DOHH2 (cell line): ENCODE measurements around the gene SVIL.
"Not testable (repeated sequence)": the region's sequence is repeated elsewhere in the genome, so short reads cannot be mapped to it uniquely, and the experiment has no call there.

Experiments
- H3F3A ChIP-seq: fragments of 200-600 bp; sonication (generic), shearing (Covaris generic); 2 replicates; pipeline ENCODE4 v1.6.0; 2016; ENCODE audit warnings: antibody characterized with exemption, mild to moderate bottlenecking; ENCODE audit not compliant: control insufficient read depth, insufficient read depth
- H3K27ac ChIP-seq: fragments of 200-600 bp; sonication (generic); 2 replicates; pipeline ENCODE4 v1.5.1; 2014; ENCODE audit warnings: low read depth, mild to moderate bottlenecking, low read length, moderate library complexity
- H3K27me3 ChIP-seq: fragments of 200-600 bp; sonication (generic); 2 replicates; pipeline ENCODE4 v1.6.1; 2014; ENCODE audit warnings: mild to moderate bottlenecking, low read length, mixed read lengths; ENCODE audit not compliant: control insufficient read depth
- H3K36me3 ChIP-seq: fragments of 200-600 bp; sonication (generic); 2 replicates; pipeline ENCODE4 v1.6.1; 2014; ENCODE audit warnings: mild to moderate bottlenecking, low read length, moderate library complexity, mixed read lengths; ENCODE audit not compliant: control insufficient read depth
- H3K4me1 ChIP-seq: fragments of 200-600 bp; sonication (generic); 2 replicates; pipeline ENCODE4 v1.6.1; 2014; ENCODE audit warnings: mild to moderate bottlenecking, low read length, mixed read lengths; ENCODE audit not compliant: control insufficient read depth
- H3K4me2 ChIP-seq: fragments of 200-600 bp; sonication (generic); 2 replicates; pipeline ENCODE4 v1.6.0; 2014; ENCODE audit warnings: mild to moderate bottlenecking, low read length, moderate library complexity
- H3K4me3 ChIP-seq: fragments of 200-600 bp; sonication (generic); 2 replicates; pipeline ENCODE4 v1.5.1; 2014; ENCODE audit warnings: mild to moderate bottlenecking, low read length, mixed read lengths
- H3K79me2 ChIP-seq: fragments of 200-600 bp; sonication (generic); 2 replicates; pipeline ENCODE4 v1.6.1; 2014; ENCODE audit warnings: mild to moderate bottlenecking, low read length, mixed read lengths; ENCODE audit not compliant: control insufficient read depth
- H3K9me2 ChIP-seq: fragments of 200-600 bp; sonication (generic); replicated peaks from 2 replicates; pipeline ENCODE4 v1.6.1; 2014; ENCODE audit warnings: mild to moderate bottlenecking, low read length, mixed read lengths; ENCODE audit not compliant: control insufficient read depth
- H3K9me3 ChIP-seq: fragments of 200-600 bp; sonication (generic); 2 replicates; pipeline ENCODE4 v1.6.1; 2014; ENCODE audit warnings: antibody characterized with exemption, low read length, mixed read lengths; ENCODE audit not compliant: control insufficient read depth, insufficient read depth
- H4K20me1 ChIP-seq: fragments of 200-600 bp; sonication (generic); 2 replicates; pipeline ENCODE4 v1.6.0; 2014; ENCODE audit warnings: low read depth, mild to moderate bottlenecking, antibody characterized with exemption, low read length, moderate library complexity; ENCODE audit not compliant: control insufficient read depth, insufficient read depth
- CTCF ChIP-seq: fragments of 200-600 bp; sonication (generic); IDR thresholded peaks from one replicate; pipeline ENCODE4 v1.5.1; 2014; ENCODE audit warnings: antibody characterized with exemption, mild to moderate bottlenecking, low read depth, low read length; ENCODE audit not compliant: poor library complexity, severe bottlenecking
- EZH2phosphoT487 ChIP-seq: fragments of 200-600 bp; sonication (generic); IDR thresholded peaks from 2 replicates; pipeline ENCODE4 v1.6.1; 2017; ENCODE audit warnings: borderline replicate concordance, mild to moderate bottlenecking, antibody characterized with exemption, low read length, moderate library complexity, mixed read lengths

Gene SVIL

GRCh38 chr10:29570248-29570647, 64.5 kb downstream of the SVIL start:
- H3K4me1 ChIP-seq, H3K9me3 ChIP-seq, H3K4me3 ChIP-seq, H3K4me2 ChIP-seq, H4K20me1 ChIP-seq, H3K27me3 ChIP-seq, H3F3A ChIP-seq, H3K79me2 ChIP-seq, H3K9me2 ChIP-seq, H3K27ac ChIP-seq, H3K36me3 ChIP-seq: not testable (repeated sequence)

DNA sequence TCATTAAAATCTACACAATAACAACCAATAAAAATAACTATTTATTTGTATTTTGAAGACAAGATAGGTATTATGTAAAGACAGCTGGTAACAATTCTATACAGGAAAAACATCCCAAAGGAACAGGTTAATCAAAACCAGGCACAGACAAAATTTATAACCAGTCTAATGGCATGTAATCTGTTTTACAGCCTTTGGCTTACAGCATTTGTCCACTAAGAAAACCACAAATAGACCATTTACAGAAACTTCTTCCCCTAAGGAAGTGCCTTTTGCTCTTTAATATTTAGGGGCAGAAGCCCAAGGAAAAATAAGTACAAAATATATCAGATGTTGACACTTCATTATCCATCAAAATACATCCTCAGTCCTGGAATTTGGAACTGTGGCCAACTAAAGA, 65.0 kb downstream of the SVIL start:
- no peaks in the 10 kb centered on the region for H3K27me3 ChIP-seq
- no peaks in the 10 kb centered on the region for H3K9me3 ChIP-seq
- no peaks in the 10 kb centered on the region for H3K79me2 ChIP-seq
- H3F3A ChIP-seq = no peaks in the 10 kb centered on the region
- H3K36me3 ChIP-seq = no peaks in the 10 kb centered on the region
- H3K4me2 ChIP-seq = no peak overlapping the region
- H3K4me3 ChIP-seq = no peak overlapping the region
- no peaks in the 10 kb centered on the region for H3K4me1 ChIP-seq
- H4K20me1 ChIP-seq = no peaks in the 10 kb centered on the region
- H3K27ac ChIP-seq = no peak overlapping the region
- no peaks in the 10 kb centered on the region for H3K9me2 ChIP-seq
- TF ChIP-seq CTCF (no peak), EZH2phosphoT487 (no peak)

DNA sequence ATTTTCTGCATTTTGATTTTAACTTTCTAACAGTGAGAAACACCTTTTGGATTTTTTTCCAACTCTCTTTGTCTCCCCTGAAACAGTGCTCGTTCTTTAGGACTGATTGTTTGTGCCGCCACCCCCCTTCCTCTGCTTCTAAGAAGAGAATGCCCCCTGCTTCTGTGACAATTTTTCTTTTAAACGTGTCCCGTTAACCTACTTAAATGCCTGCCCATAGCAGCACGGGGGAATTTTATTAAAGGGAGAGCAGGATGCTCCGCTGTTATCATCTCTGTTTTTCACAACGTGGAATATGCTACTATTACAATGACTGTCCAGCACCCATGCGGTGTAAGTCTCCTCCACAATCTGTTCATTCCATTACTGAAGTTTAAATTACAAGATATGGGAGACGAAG, 67.8 kb downstream of the SVIL start:
- Histone ChIP-seq H3K36me3 (no peaks in the 10 kb centered on the region), H3K79me2 (no peaks in the 10 kb centered on the region), H3K27ac (no peak overlapping the region), H3K4me2 (no peak overlapping the region), H3K9me2 (no peaks in the 10 kb centered on the region), H4K20me1 (no peaks in the 10 kb centered on the region), H3F3A (no peaks in the 10 kb centered on the region), H3K4me1 (peaks cover 12% of the 10 kb centered on the region), H3K4me3 (no peak overlapping the region), H3K9me3 (no peaks in the 10 kb centered on the region), H3K27me3 (no peaks in the 10 kb centered on the region)
- no peak for TF ChIP-seq EZH2phosphoT487
- no peak for TF ChIP-seq CTCF

- H3K27ac ChIP-seq, H3K79me2 ChIP-seq, H3K9me2 ChIP-seq, H4K20me1 ChIP-seq, H3K9me3 ChIP-seq, H3K27me3 ChIP-seq, H3K36me3 ChIP-seq, H3F3A ChIP-seq, H3K4me3 ChIP-seq, H3K4me2 ChIP-seq: not testable (repeated sequence)
- peaks cover 12% of the 10 kb centered on the region for H3K4me1 ChIP-seq
Observed at GRCh38 chr10:29566209-29566608, 68.6 kb downstream of the SVIL start.
